Cerebellar cortex (tissue), 1 donor: Measurements from ENCODE around the gene COX17.
A peak's percentile ranks its signal among the peaks of the same experiment; 100 is the strongest.

Source experiments
- DNase-seq: peaks from one replicate; pipeline ENCODE4 v3.0.0-alpha.2; 2015; ENCODE audit warnings: low spot score

COX17 gene

GRCh38 chr3:119673875-119674274 is 3.3 kb downstream of the COX17 start:
- no peak for DNase-seq

- no peak for DNase-seq
These were observed 4.4 kb downstream of the COX17 start for GRCh38 chr3:119672776-119673175.

DNA sequence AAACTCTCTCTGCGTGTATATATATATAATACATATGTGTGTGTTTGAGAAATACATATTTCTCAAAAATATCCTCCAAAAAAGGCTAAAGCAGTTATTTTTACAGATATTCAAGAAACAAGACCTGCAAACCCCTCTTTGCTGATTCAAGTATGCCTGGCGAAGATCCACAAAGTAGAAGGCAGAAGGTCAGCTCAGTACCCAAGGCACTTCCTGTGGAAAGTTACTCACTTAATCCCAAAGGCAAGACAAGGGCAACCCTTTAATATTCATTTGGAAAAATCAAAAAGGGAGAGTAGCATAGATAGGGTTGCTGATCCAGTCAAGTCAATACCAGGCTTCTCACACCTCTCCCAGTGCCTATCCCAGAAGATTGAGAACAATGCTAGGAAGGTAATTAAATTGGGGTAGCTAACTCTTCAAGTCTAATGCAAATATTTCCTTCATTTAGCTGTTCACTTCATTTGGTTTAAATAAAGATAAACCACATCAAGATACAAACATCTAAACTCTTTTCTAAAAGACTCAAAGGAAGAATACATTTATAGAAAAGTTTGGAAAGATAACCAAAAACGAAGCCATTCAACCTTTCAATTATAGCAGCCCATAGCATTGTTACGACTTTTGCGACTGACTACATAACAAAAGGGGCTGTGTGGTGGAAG is 7.2 kb downstream of the COX17 start:
- DNase-seq: no peak

DNA sequence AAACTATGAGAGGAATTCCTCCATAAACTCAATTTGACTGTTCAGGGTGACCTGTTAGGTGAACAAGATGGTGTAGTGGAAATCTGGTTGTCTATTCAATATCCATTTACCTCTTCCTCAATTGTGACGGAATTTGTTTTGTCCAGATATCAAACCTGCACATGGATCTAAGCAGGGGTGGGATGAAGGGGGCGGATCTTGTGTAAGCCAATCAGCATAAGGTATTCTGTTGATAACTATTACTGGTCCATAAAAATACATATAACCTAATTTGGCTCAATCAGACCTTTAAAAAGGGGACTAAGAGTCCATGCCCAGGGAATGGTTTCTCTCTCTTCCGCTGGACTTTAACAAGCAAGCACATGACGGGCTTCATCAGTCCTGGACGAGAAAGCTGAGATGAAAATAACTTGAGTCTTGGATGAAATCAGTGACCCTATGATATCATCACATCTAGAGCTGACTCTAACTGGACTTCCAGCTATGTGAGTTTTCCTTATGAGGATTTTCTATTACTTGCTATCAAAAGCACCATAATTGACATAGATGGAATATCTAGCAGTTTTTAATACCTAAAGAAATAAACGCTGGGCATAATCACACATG is 11.1 kb downstream of the COX17 start:
- DNase-seq: no peak

GRCh38 chr3:119664850-119665379 is 12.3 kb downstream of the COX17 start:
- no peak for DNase-seq

- DNase-seq: no peak
These were observed 12.8 kb downstream of the COX17 start for GRCh38 chr3:119664370-119664769.

DNA sequence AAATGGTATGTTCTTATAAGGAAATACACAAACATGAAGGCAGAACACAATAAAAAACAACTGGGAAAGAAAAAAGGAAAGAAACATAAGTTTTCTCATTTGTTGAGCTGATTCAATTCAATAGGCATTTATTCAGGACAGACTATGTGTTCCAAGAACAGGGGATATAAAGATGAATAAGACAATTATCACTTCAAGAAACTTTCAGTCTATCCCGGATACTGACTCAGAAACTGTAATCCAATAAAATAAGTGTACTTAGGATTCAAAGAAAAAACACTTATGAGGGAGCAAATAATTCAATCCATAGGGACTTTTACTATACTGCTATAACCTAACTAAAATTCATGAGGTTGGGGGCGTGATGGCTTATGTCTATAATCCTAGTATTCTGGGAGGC is 13.3 kb downstream of the COX17 start:
- DNase-seq: no peak

- DNase-seq: peak; percentile 13
These were observed 14.4 kb downstream of the COX17 start for GRCh38 chr3:119662604-119663373.

DNA sequence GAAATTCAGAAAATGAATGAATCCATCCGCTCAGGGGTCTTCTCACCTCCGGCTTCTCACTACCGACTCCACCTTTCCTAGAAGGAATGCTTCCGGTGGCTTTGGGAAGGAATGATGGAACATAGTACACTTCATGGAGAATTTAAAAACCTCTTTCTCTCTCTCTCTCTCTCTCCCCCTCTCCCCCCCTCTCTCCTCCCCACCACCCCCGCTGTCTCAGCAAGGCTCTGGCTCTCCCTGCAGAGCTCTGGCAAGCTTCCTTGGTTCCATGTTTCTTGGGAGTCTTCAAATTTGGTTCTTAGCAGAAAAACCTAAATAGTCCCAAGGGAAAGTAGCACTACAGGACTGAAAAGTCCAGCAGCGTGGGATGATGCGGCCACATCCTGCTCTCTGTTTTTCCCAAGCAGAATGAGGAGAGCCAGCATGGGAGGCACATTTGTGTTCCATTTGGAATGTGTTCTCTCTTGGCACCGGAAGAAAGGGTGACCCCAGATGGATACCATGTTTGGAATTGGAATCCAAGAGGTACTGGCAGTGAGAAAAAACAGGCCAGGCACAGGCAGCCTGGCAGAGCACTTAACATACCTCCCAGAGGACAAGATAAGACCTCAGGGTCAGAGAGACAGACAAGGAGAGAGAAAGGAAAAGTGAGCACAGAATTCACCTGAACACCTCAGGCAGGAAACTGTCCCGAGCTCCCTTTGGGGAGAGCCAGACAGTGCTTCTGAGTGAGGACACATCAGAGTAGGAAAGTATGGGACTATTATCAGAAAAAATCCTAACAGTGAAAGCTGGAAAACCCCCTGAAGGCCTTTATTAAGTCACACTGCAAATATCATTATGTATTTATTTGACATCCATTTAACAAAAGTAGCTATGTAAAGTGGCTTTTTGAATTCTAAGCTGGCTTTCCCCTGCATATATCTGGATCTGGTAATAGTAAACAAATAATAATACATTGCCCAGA is 16.4 kb downstream of the COX17 start, which contains the start of gene POPDC2:
POPDC2 (minus strand) TSS at position 116 of the 967 bp plus-strand sequence. CDS start 166 bp downstream, outside the sequence.
- DNase-seq: peak; percentile 31

DNA sequence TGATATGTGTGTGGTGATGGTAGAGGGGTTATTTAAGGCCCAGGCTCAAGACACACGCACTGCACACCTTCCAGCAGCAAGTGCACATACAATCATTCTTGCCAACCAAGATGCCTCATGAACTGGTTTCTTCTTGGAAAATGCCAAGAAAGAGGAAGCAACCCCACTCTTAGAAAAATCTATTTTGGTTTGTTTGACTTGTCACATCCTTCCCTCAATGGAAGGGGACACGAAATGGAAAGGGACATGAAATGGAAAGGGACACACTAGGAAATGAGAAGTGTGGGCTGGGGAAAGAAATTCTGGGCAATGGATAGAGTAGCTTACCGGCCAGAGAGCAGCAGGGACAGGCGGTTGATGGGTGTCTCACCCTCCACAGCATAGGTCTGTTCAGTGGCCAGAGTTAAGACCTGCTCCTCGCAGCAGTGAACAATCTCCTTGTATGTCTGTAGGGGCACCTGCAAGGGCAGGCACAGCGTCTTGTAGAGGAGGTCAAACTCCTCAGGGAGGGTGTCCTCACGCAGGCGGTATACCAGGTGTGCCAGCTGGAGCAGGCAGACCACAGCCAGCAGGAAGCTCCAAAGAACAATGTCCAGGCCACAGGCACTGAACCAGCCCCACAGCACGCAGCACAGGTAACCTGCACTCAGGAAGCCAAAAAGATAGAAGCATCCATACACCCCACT is 17.5 kb downstream of the COX17 start:
- no peak for DNase-seq

DNA sequence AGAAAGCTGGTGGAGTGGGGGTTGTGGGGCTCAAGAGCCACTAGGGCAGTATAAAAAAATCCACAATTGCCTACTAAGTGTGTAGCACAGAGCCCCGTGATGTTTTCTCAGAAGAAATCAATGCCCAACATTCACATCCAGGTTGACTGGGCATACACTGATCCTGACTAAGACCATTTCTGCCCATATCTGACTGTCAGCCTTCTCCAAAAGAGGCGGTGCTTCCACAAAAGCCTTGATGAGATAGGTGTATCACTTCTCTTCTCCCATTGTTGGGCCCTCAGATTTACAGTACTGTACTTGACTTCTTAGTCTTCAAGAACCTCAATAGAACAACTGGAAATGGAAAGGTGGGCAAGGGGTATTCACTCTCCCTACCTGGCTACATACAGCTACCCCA is 18.2 kb downstream of the COX17 start:
- DNase-seq: no peak

DNA sequence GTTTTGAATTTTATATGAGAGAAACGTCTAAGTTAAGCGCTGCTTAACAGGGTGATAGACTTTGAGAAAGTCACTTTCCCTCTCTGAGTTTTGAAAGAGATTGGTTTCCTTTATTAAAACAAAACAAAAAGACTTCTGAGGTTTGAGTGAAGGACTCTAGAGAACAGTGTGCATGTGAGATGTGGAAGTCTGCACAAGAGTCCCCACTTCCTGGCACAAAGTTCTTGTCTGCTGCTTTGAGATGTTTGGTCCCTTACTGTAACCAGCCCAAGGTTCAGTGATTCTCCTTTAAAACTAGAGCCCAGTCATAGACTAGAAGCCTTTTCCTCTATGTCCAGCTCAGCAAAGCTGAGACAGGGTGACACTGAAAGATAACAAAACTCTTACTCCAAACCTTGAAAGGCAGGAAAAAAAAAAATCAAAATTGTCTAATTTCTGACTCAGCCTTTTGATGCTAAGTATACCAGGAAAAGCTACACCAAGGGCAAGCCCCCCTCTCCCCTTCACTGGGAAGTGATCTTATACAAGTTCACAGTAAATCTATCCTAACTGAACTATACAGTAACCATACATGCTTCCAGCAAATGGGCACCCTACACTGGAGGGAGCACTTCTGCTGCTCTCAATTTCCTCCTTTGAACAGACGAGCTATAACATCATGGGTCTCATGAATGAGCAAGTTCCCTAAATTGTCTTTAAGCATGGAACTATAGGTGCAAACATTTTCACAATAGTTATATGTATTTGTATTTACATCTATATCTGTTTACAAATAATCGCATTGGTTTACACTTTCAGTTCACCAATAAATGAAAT is 19.1 kb downstream of the COX17 start:
- no peak for DNase-seq

DNA sequence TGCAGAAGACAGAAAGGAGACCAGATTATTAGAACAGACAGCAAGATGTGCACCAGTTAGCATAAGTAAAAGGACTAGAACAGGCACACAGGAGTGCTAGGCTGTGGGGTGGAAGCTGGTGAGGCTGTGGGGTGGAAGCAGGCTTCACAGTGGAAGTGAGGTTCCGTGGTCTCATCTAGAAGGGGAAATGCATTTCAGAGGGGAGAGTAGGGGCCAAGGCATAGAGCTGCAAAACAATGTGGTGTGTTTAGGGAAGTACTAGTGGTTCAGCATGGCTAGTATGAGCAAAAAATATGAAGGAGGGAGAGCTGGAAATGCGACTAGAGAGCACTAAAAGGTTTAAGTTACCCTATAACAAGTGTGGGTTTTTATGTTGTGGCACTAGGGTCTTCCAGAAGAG is 23.3 kb downstream of the COX17 start:
- no peak for DNase-seq

- DNase-seq: no peak
These were observed 24.7 kb downstream of the COX17 start for GRCh38 chr3:119652306-119653033.

DNA sequence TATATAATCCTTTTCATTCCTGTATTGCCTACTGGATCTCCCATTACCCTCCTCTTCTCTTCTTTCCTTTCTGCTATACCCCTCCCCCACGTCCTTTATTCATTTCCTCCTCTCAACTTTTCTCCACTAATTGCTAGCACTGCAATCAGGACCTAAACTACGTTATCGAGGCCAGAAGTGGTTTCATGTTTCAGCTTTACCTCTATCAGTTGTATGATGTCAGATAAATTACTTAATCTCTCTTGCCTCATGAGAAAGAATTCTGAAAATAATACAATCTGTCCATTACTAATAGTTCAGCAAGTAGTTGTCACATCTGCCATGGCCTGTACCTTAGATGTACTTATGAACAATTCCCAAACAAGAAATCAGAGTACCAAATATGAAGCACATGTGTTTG is 27.4 kb downstream of the COX17 start:
- DNase-seq: no peak

DNA sequence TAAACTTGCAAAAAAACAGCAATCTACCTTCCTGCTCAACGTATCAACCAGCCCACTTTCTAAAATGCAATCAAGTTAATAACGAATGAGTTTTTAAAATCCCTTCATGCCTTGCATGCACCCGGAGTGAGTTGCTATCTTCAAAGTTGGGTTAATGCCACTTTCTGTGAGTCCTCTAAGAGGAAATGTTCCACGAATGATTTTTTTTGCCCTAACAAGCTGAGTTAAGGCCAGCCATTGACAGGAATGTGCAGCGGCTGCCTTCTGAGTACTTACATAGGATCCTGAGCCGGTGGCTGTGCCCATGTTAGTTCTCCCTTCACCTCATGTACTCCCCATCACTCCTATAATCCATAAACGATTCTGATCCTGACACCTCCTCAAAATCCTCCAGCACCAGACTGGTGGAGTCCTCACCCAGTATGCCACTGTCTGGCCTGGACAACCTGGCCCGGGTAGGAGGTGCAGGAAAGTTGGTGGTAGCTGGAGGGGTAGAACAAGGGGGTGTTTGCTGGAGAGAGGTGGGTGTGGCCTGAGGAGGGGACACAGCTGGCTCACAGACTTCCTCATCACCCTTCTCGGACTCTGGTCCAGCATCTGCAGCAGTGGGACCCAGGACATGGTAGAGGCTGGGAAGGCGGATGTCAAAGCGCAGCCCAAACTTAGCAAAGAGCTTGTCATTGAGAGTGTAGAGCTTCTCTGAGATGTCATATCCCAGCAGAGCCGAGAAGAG is 29.2 kb downstream of the COX17 start:
- DNase-seq: no peak

DNA sequence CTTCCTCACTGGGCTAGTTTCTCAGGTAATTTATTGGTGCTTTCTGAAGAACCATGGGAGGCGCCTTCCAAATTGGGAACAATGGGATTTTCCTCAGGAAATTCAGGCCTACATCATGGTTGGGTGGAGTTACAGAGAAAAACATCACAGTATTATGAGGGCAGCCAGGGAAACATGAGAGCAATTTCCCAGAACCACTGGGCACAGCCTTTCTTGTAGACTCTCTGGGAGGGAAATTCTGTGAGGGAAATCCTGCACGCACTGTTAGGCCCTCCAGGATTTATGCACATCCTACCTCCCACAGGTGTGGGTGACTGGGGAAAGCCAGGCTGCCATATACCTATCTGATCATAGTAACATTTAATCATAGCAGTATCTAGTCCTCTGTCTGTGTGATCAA is 30.0 kb downstream of the COX17 start:
- DNase-seq: no peak

DNA sequence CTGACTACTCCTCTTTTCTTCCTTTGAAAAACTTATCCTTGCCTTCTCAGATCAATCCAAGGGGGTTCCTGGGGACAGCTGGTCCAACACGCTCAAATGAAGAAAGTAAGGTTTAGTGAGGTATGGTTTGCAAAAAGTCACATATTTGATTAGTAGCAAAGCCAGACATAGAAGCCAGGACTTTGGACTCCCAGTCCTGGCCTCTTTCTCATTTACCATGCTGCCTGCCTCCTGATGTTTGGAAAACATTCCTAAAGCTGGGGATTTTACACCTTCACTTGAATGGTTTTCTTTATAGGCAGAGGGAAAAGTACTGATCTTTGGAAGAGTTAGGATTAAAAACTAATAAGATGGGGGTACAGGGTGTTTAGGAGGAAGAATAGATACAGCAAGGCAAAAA is 31.4 kb downstream of the COX17 start:
- no peak for DNase-seq

DNA sequence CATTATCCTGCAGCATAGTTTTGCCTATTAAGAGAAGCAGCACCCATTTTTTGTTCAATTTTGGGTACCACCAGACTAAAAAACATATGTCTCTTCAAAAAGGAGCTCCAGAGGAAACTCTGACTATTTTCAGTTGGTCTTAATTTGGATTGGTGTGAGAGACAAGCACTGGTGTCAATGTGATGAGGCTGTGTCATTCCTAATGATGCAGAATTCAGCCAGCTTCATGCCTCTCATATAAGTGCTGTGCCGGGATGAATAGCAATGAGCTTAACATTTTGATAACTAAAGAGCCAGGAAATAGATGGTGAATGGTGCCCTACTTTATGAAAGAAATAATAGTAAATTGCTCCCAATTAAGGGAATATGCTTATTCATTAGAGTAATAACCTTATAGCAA is 32.7 kb downstream of the COX17 start:
- DNase-seq: no peak
